ENCODE data around the gene NPC1L1. TPM values are rescaled to one million over a fixed set of nuclear protein-coding genes. Genes with fewer than 3 reads are reported as not detected.
A peak's percentile ranks its signal among the peaks of the same experiment; 100 is the strongest.

NPC1L1 gene
- total and polyA plus RNA-seq, 2 of the 4 experiments (the other 2 are of a cell fraction), result 0.07 TPM; not detected in 1

GRCh38 chr7:44534087-44534486 is 7.0 kb downstream of the NPC1L1 start:
- BruUV-seq (replicated peaks), result no TSS peak
- Histone ChIP-seq H2AFZ (replicated peaks; ENCODE audit: low read length, poor library complexity) (peak overlapping the region; percentile 0), H3K18ac (ENCODE audit: low read depth, low read length) (peak overlapping the region; percentile 40; the same call in 1 of the 2 replicates), H2BK15ac (ENCODE audit: low read depth, low read length) (peak overlapping the region; percentile 23; the same call in 1 of the 3 replicates), H3K36me3 (ENCODE audit: control insufficient read depth, insufficient read depth, low read length) (no peaks in the 10 kb centered on the region), H3K9ac (ENCODE audit: low read depth, low read length) (no peak overlapping the region), H3K4me3 (ENCODE audit: insufficient read depth, low read depth, low read length) (no peak overlapping the region), H4K20me1 (ENCODE audit: insufficient read depth, low read length) (no peaks in the 10 kb centered on the region), H3K27me3 (ENCODE audit: control insufficient read depth, insufficient read depth, low read length) (no peaks in the 10 kb centered on the region), H4K91ac (ENCODE audit: insufficient read depth, low read depth, low read length) (peak overlapping the region; percentile 38), H3K56ac (ENCODE audit: extremely low read depth, insufficient read depth, low read length) (no peak overlapping the region), H2AK9ac (replicated peaks; ENCODE audit: low read depth, low read length, poor library complexity) (no peak overlapping the region), H3K27ac (ENCODE audit: insufficient read depth, low read length) (peak overlapping the region; percentile 80; the same call in 1 of the 2 replicates), H3K79me1 (ENCODE audit: low read depth in 1 of 2, low read length in 2 of 2) (no peaks in the 10 kb centered on the region), H4K5ac (ENCODE audit: low read depth, low read length) (peak overlapping the region; percentile 25; the same call in 1 of the 2 replicates), H3K4ac (ENCODE audit: low read depth, low read length) (0 out of 2 replicates have a peak overlapping the region, but pooled peaks have one; percentile 22), H3K23ac (ENCODE audit: low read depth, low read length) (no peak overlapping the region), H3K9me1 (ENCODE audit: insufficient read depth, low read length) (peaks cover 16% of the 10 kb centered on the region), H3K9me3 (ENCODE audit: control insufficient read depth, insufficient read depth, low read length) (no peaks in the 10 kb centered on the region), H2BK120ac (ENCODE audit: low read depth, low read length) (peak overlapping the region; percentile 71), H4K8ac (ENCODE audit: low read depth in 2 of 2, low read length in 2 of 2) (peak overlapping the region in 1 of 2 experiments; percentile 31; a peak in 1 of 4 replicates), H2BK5ac (ENCODE audit: low read depth, low read length, poor library complexity, severe bottlenecking) (peak overlapping the region; percentile 25), H3K4me1 (ENCODE audit: control insufficient read depth, insufficient read depth, low read length) (peaks cover 16% of the 10 kb centered on the region), H2AK5ac (ENCODE audit: low read depth, low read length) (peak overlapping the region; percentile 0; the same call in 1 of the 2 replicates), H3K14ac (replicated peaks; ENCODE audit: low read depth, low read length) (no peak overlapping the region; the same call in 1 of the 2 replicates), H2BK20ac (ENCODE audit: low read depth, low read length) (peak overlapping the region; percentile 72), H3K4me2 (ENCODE audit: low read depth, low read length) (peak overlapping the region; percentile 68)
- no CpG with 5 or more reads among the region's 5 CpGs for WGBS, 2 experiments (ENCODE audit: extremely low coverage in 2 of 2, insufficient read length in 1 of 2)
- intact Hi-C loops (cut with micrococcal nuclease), result no loop called here
- dilution Hi-C loops (cut with HindIII; ENCODE audit: low sequenced_read_pairs, unreplicated experiment), result no loop called here
- ATAC-seq (ENCODE audit: low read depth), result peak; percentile 84
- POLR2A ChIA-PET (ENCODE audit: unreplicated experiment), result no interaction called here
- CTCF ChIA-PET, result interaction anchor here (1.0 to 1.5 kb wide), 3 partner anchors 9 to 16 kb away, joined by 4 read pairs; no protein-coding TSS in a partner anchor
- DNase-seq, result peak; percentile 77
- TF ChIP-seq USF2 (IDR thresholded peaks at IDR 0.05; ENCODE audit: low read depth, low read length), result no peak
- TF ChIP-seq CEBPB (IDR thresholded peaks at IDR 0.05; ENCODE audit: low read depth, low read length), result peak; percentile 37; the same call in 1 of the 2 replicates
- in situ Hi-C loops (cut with MboI; ENCODE audit: low sequenced_read_pairs), result no loop called here
